A673 (cell line): ENCODE measurements around the gene PRDM1.

Experiments used
- CTCF ChIP-seq: fragments of 300-800, 200-600 bp; sonication (generic); conservative IDR thresholded peaks from 2 replicates; pipeline ENCODE4 v1.5.1; 2017; ENCODE audit warnings: low read depth, mild to moderate bottlenecking, antibody characterized with exemption, low read length, moderate library complexity, mixed read lengths
- EZH2 ChIP-seq: fragments of 200-600 bp; sonication (generic); IDR thresholded peaks from 2 replicates; pipeline ENCODE4 v1.6.1; 2017; ENCODE audit warnings: borderline replicate concordance, low read depth, mild to moderate bottlenecking, mixed read lengths, antibody characterized with exemption, low read length; ENCODE audit not compliant: poor library complexity, severe bottlenecking

GRCh38 chr6:106084989-106085691, 996 bp upstream of the PRDM1 start:
- TF ChIP-seq CTCF (no peak), EZH2 (no peak)
